HL-60 (cell line): ENCODE data around the gene SNX30.
A peak's percentile ranks its signal among the peaks of the same experiment; 100 is the strongest.

Experiments used
- DNase-seq, 2 experiments: peaks; one replicate each; pipeline ENCODE4 v3.0.0-alpha.2; 2010 to 2020; ENCODE audit warnings: low read depth in 1 of 2, low spot score in 1 of 2
- H3K27ac ChIP-seq: fragments of 250-450 bp; sonication (Bioruptor Pico); replicated peaks from 2 replicates; pipeline ENCODE4 v1.5.1; 2020; ENCODE audit warnings: mild to moderate bottlenecking, moderate library complexity
- H3K27me3 ChIP-seq: fragments of 250-450 bp; sonication (Bioruptor Pico); 2 replicates; pipeline ENCODE4 v1.5.1; 2021; ENCODE audit warnings: mild to moderate bottlenecking, moderate library complexity; ENCODE audit not compliant: insufficient read depth, poor library complexity, severe bottlenecking
- H3K4me3 ChIP-seq: replicated peaks from 2 replicates; pipeline ENCODE4 v1.5.1; 2011; ENCODE audit warnings: mild to moderate bottlenecking, control low read depth, low read length; ENCODE audit not compliant: insufficient read depth
- CTCF ChIP-seq: IDR thresholded peaks from one replicate; pipeline ENCODE4 v1.5.1; 2011; ENCODE audit warnings: low read length, control low read depth, inconsistent platforms; ENCODE audit not compliant: insufficient read depth
- GABPA ChIP-seq: IDR thresholded peaks from 2 replicates; pipeline ENCODE4 v1.6.1; 2012; ENCODE audit warnings: low read depth
- POLR2AphosphoS5 ChIP-seq: IDR thresholded peaks from 2 replicates; pipeline ENCODE4 v1.6.1; 2012; ENCODE audit warnings: low read depth
- REST ChIP-seq: IDR thresholded peaks from 2 replicates; pipeline ENCODE4 v1.6.1; 2012; ENCODE audit warnings: low read depth; ENCODE audit not compliant: insufficient replicate concordance
- SPI1 ChIP-seq: IDR thresholded peaks from 2 replicates; pipeline ENCODE4 v1.6.1; 2012; ENCODE audit warnings: low read depth, mild to moderate bottlenecking, borderline replicate concordance

Gene SNX30

GRCh38 chr9:112912636-112913035 is 162.1 kb downstream of the SNX30 start:
- no peak overlapping the region for H3K27ac ChIP-seq
- no peaks in the 10 kb centered on the region for H3K27me3 ChIP-seq
- H3K4me3 ChIP-seq: no peak overlapping the region
- no peak for DNase-seq
- no peak for TF ChIP-seq CTCF
- no peak for TF ChIP-seq POLR2AphosphoS5
- no peak for TF ChIP-seq SPI1
- TF ChIP-seq REST: no peak
- no peak for TF ChIP-seq GABPA

DNA sequence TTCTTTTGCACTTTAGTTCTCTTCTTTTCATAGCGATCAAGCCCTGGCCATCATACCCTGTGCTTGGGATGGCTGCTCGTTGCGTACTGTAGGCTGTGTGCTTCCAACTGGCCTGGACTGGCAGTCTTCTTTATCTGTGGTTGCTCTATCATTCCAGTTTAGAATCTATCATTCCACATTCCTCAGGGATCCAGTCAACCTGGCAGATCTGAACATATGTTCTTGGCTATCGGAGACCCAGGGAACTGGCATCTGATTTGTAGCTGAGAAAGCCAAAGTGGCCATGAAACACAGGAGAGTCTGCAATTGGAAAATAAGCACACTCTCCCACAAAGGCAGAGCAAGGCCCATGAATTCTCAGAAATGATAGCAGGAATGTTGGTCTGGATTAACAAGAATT is 162.8 kb downstream of the SNX30 start:
- no peak for DNase-seq
- no peak overlapping the region for H3K4me3 ChIP-seq
- TF ChIP-seq CTCF: no peak
- TF ChIP-seq POLR2AphosphoS5: no peak
- no peak for TF ChIP-seq GABPA
- no peak for TF ChIP-seq SPI1
- TF ChIP-seq REST: no peak
- H3K27me3 ChIP-seq: no peaks in the 10 kb centered on the region
- no peak overlapping the region for H3K27ac ChIP-seq

DNA sequence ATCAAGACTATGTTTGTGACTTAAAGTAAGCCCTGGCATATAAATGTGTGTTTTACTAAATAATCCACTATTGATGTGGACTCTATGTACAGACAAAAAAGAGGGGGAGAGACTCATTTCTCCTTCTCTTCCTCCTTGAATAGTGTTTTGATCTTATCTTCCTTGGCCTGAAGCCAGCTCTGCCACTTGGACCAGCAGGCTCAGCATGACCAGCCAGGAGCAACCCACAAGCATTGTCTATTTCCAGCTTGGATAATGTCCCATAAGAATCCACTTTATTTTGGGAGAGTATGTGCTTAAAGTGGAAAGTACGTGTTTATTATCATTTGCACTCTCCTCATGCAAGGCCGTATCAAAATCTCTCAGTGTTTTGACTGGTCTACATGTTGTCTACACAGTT is 164.0 kb downstream of the SNX30 start:
- TF ChIP-seq REST (no peak), CTCF (no peak)
- no peaks in the 10 kb centered on the region for H3K27me3 ChIP-seq
- H3K4me3 ChIP-seq: no peak overlapping the region
- no peak overlapping the region for H3K27ac ChIP-seq
- DNase-seq: peak in 1 of 2 experiments; percentile 9
